ENCODE measurements around the gene SMARCAL1. TPM values are rescaled to one million over a fixed set of nuclear protein-coding genes. Genes with fewer than 3 reads are reported as not detected.
A peak's percentile ranks its signal among the peaks of the same experiment; 100 is the strongest.

The SMARCAL1 gene
- total and polyA plus RNA-seq, 2 of the 13 experiments (the other 11 are each of a cell fraction or from before 2014, with no cell fraction given): 12.7 to 21.3 TPM

DNA sequence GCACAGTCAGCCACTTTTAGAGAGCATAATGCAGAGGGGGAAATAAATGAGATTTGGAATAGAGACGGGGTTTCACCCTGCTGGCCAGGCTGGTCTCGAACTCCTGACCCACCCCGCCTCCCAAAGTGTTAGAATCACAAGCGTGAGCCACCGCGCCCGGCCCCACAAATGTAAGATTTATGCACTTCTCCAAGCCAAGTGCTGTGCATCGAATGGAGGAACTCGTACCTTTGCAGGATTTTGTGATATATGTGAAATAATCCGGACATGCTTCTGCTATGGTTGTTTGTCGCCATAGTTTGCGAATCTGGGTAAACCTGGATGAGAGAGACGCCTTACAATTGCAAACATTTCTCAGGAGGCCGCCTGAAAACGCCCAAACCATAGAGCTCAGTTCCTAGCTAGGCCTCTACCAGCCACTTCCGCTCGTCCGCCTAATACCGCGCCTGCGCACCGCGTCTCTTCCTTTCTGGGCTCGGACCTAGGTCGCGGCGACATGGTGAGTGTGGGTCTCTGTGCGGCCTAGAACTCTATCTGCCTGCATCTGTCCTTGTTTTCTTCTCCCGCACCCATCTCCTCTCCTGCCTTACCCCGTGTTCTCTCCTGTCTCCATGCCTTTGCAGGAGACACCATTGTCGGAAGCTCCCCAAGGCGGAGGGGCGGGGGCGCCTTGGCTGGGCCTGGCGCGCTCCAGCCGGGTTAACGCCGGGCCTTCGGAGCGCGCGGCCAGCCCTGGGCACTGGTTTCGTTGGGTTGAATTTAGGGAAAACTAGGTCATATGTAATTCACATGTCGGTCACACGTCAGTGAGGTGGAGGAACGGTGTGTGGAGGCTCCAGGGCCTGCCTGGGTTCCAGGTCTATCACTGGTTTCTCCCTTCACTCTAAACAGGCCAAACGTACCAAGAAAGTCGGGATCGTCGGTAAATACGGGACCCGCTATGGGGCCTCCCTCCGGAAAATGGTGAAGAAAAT lies 86.4 kb downstream of the SMARCAL1 start, which contains the start of gene RPL37A (continued):
- peak; percentile 69; the same call in 1 of the 2 replicates for TF ChIP-seq MAZ (IDR thresholded peaks at IDR 0.05; ENCODE audit: borderline replicate concordance, low read depth, low read length)
- peak; percentile 98 for TF ChIP-seq MAZ (CRISPR knock-in tag; IDR thresholded peaks at IDR 0.05; ENCODE audit: low read depth)
- TF ChIP-seq GPN1 (CRISPR knock-in tag; IDR thresholded peaks at IDR 0.05; ENCODE audit: borderline replicate concordance): peak; percentile 91; the same call in 1 of the 2 replicates
- peak; percentile 96 for TF ChIP-seq NR1H2 (CRISPR knock-in tag; IDR thresholded peaks at IDR 0.05; ENCODE audit: borderline replicate concordance, low read depth)
- no peak for TF ChIP-seq ZNF260 (CRISPR knock-in tag; IDR thresholded peaks at IDR 0.05; ENCODE audit: borderline replicate concordance, low read depth)
- TF ChIP-seq, protein P1, sequence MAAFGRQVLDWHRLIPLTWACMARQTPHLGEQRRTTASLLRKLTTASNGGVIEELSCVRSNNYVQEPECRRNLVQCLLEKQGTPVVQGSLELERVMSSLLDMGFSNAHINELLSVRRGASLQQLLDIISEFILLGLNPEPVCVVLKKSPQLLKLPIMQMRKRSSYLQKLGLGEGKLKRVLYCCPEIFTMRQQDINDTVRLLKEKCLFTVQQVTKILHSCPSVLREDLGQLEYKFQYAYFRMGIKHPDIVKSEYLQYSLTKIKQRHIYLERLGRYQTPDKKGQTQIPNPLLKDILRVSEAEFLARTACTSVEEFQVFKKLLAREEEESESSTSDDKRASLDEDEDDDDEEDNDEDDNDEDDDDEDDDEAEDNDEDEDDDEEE (CRISPR knock-in tag; IDR thresholded peaks at IDR 0.05): peak; percentile 95
- 0 out of 2 replicates have a peak, but pooled peaks have one; percentile 62 for TF ChIP-seq BCL6 (CRISPR knock-in tag; IDR thresholded peaks at IDR 0.05)
- TF ChIP-seq RBAK (CRISPR knock-in tag; IDR thresholded peaks at IDR 0.05): no peak; the same call in 1 of the 2 replicates
- peak; percentile 60; the same call in 1 of the 2 replicates for TF ChIP-seq ZNF75D (CRISPR knock-in tag; IDR thresholded peaks at IDR 0.05; ENCODE audit: borderline replicate concordance)
- TF ChIP-seq, protein P2, sequence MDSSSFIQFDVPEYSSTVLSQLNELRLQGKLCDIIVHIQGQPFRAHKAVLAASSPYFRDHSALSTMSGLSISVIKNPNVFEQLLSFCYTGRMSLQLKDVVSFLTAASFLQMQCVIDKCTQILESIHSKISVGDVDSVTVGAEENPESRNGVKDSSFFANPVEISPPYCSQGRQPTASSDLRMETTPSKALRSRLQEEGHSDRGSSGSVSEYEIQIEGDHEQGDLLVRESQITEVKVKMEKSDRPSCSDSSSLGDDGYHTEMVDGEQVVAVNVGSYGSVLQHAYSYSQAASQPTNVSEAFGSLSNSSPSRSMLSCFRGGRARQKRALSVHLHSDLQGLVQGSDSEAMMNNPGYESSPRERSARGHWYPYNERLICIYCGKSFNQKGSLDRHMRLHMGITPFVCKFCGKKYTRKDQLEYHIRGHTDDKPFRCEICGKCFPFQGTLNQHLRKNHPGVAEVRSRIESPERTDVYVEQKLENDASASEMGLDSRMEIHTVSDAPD (CRISPR knock-in tag; IDR thresholded peaks at IDR 0.05): peak; percentile 75
- TF ChIP-seq HNRNPLL (IDR thresholded peaks at IDR 0.05; ENCODE audit: low read depth, low read length, poor library complexity, severe bottlenecking): peak; percentile 32
- TF ChIP-seq, protein P3, sequence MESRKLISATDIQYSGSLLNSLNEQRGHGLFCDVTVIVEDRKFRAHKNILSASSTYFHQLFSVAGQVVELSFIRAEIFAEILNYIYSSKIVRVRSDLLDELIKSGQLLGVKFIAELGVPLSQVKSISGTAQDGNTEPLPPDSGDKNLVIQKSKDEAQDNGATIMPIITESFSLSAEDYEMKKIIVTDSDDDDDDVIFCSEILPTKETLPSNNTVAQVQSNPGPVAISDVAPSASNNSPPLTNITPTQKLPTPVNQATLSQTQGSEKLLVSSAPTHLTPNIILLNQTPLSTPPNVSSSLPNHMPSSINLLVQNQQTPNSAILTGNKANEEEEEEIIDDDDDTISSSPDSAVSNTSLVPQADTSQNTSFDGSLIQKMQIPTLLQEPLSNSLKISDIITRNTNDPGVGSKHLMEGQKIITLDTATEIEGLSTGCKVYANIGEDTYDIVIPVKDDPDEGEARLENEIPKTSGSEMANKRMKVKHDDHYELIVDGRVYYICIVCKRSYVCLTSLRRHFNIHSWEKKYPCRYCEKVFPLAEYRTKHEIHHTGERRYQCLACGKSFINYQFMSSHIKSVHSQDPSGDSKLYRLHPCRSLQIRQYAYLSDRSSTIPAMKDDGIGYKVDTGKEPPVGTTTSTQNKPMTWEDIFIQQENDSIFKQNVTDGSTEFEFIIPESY (CRISPR knock-in tag; IDR thresholded peaks at IDR 0.05): peak; percentile 34; the same call in 1 of the 2 replicates
- TF ChIP-seq, protein P4, sequence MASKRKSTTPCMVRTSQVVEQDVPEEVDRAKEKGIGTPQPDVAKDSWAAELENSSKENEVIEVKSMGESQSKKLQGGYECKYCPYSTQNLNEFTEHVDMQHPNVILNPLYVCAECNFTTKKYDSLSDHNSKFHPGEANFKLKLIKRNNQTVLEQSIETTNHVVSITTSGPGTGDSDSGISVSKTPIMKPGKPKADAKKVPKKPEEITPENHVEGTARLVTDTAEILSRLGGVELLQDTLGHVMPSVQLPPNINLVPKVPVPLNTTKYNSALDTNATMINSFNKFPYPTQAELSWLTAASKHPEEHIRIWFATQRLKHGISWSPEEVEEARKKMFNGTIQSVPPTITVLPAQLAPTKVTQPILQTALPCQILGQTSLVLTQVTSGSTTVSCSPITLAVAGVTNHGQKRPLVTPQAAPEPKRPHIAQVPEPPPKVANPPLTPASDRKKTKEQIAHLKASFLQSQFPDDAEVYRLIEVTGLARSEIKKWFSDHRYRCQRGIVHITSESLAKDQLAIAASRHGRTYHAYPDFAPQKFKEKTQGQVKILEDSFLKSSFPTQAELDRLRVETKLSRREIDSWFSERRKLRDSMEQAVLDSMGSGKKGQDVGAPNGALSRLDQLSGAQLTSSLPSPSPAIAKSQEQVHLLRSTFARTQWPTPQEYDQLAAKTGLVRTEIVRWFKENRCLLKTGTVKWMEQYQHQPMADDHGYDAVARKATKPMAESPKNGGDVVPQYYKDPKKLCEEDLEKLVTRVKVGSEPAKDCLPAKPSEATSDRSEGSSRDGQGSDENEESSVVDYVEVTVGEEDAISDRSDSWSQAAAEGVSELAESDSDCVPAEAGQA (IDR thresholded peaks at IDR 0.05; ENCODE audit: low read depth): peak; percentile 82
- TF ChIP-seq, protein P4 (CRISPR knock-in tag; IDR thresholded peaks at IDR 0.05; ENCODE audit: borderline replicate concordance): peak; percentile 22
